HepG2 (cell line): ENCODE results near the gene TRPV5. TPM values are rescaled to one million over a fixed set of nuclear protein-coding genes. Genes with fewer than 3 reads are reported as not detected.

ENCODE experiments used
- ATAC-seq: fragments of 200-7000 bp; cut with Tn5 transposase; 3 replicates; pipeline ENCODE4 v1.9.1; 2020; ENCODE audit warnings: mild to moderate bottlenecking, moderate library complexity
- BruUV-seq: library from RNA; stranded (reverse); fragments of 400-500 nt; replicated peaks from 2 replicates; lab custom pipeline; 2021; lab: Mats Ljungman, UMichigan
- CTCF ChIA-PET: fragments of 300-600 bp; formaldehyde crosslinking; extraction: SDS; loops from one replicate; lab custom pipeline; 2021; ENCODE audit warnings: low total read pairs, inconsistent platforms, low intra/inter-chr PET ratio; lab: Yijun Ruan, JAX
- POLR2A ChIA-PET: fragments of 350-600 bp; sonication (Branson Sonifier 250); formaldehyde crosslinking; loops from one replicate; lab custom pipeline; 2020; ENCODE audit warnings: antibody characterized with exemption, inconsistent platforms; lab: Yijun Ruan, JAX
- DNase-seq: peaks from one replicate; pipeline ENCODE4 v3.0.0-alpha.2; 2015; ENCODE audit warnings: low spot score
- FAIRE-seq: peaks from 3 replicates; lab custom pipeline; 2011; peaks lifted over from hg19 to GRCh38; lab: Jason Lieb, UNC
- H2AFZ ChIP-seq: one replicate; pipeline ENCODE4 v1.6.1; 2011; ENCODE audit warnings: low read length, inconsistent platforms
- H3K27ac ChIP-seq: fragments of 300-600 bp; 3 replicates; pipeline ENCODE4 v1.8.0; 2011; ENCODE audit warnings: mixed run types, mild to moderate bottlenecking, mixed read lengths, low read length, inconsistent platforms; ENCODE audit not compliant: insufficient read depth; ENCODE audit errors: extremely low read length
- H3K27me3 ChIP-seq, 2 experiments: fragments of 200-600 bp in 1 of 2; 2 replicates in 1 of 2; 3 replicates in 1 of 2; pipeline versions ENCODE4 v1.6.0 to v1.8.0; 2011; ENCODE audit warnings: low read length in 2 of 2, mild to moderate bottlenecking in 2 of 2, moderate library complexity in 2 of 2, inconsistent platforms in 1 of 2; ENCODE audit not compliant: insufficient read depth in 2 of 2, control insufficient read depth in 1 of 2
- H3K36me3 ChIP-seq, 2 experiments: fragments of 200-600 bp in 1 of 2; replicated peaks in 1 of 2; 2 replicates in 1 of 2; 3 replicates in 1 of 2; pipeline versions ENCODE4 v1.5.1 to v1.8.0; 2011; ENCODE audit warnings: low read length in 2 of 2, inconsistent platforms in 1 of 2; ENCODE audit not compliant: insufficient read depth in 2 of 2, control insufficient read depth in 1 of 2
- H3K4me1 ChIP-seq: 2 replicates; pipeline ENCODE4 v1.5.1; 2012; ENCODE audit warnings: low read length, inconsistent platforms; ENCODE audit not compliant: insufficient read depth
- H3K4me2 ChIP-seq: 2 replicates; pipeline ENCODE4 v1.6.0; 2011; ENCODE audit warnings: low read depth, low read length, inconsistent platforms
- H3K4me3 ChIP-seq, 3 experiments: fragments of 200-600 bp in 1 of 3; sonication (generic), shearing (Covaris generic) in 1 of 3; replicated peaks in 1 of 3; 2 replicates each; pipeline ENCODE4 v1.5.1; 2011 to 2016; ENCODE audit warnings: low read length in 3 of 3, inconsistent platforms in 2 of 3, low read depth in 2 of 3, mild to moderate bottlenecking in 2 of 3, control low read depth in 1 of 3, mixed read lengths in 1 of 3; ENCODE audit not compliant: insufficient read depth in 1 of 3
- H3K79me2 ChIP-seq: one replicate; pipeline ENCODE4 v1.6.1; 2011; ENCODE audit warnings: low read length, inconsistent platforms; ENCODE audit not compliant: insufficient read depth
- H3K9ac ChIP-seq: 2 replicates; pipeline ENCODE4 v1.6.0; 2011; ENCODE audit warnings: mild to moderate bottlenecking, low read depth, low read length, inconsistent platforms; ENCODE audit not compliant: insufficient read depth
- H3K9me3 ChIP-seq: 2 replicates; pipeline ENCODE4 v1.5.1; 2012; ENCODE audit warnings: mild to moderate bottlenecking, low read length
- H4K20me1 ChIP-seq: 2 replicates; pipeline ENCODE4 v1.6.0; 2011; ENCODE audit warnings: inconsistent platforms, mild to moderate bottlenecking, low read length, moderate library complexity; ENCODE audit not compliant: insufficient read depth
- ZFYVE20 ChIP-seq: sonication (generic); formaldehyde crosslinking; IDR thresholded peaks from 2 replicates; pipeline ENCODE4 v1.8.0; 2023; ENCODE audit warnings: low read depth, mild to moderate bottlenecking, moderate library complexity, missing genetic modification reagents, borderline replicate concordance
- ZNF556 ChIP-seq: sonication (generic); formaldehyde crosslinking; IDR thresholded peaks from 2 replicates; pipeline ENCODE4 v1.4.0; 2020; ENCODE audit warnings: mild to moderate bottlenecking, missing genetic modification reagents, borderline replicate concordance
- ZNF605 ChIP-seq: sonication (generic); formaldehyde crosslinking; IDR thresholded peaks from 2 replicates; pipeline ENCODE4 v1.8.0; 2022; ENCODE audit warnings: mild to moderate bottlenecking, missing genetic modification reagents
- WGBS: methylation state at CpG from one replicate; pipeline ENCODE4 v1.1.6; 2017; ENCODE audit warnings: low lambda C conversion rate; 5-methylcytosine and 5-hydroxymethylcytosine counted together
- in situ Hi-C: cut with HindIII; loops from 2 replicates; pipeline ENCODE4 v1.10.0; 2017; ENCODE audit warnings: low pct_unique_long_range_greater_than_20kb; ENCODE audit not compliant: extremely low pct_ligation_motif_present
- intact Hi-C: fragments of 100-400 bp; cut with micrococcal nuclease; formaldehyde crosslinking; loops from one replicate; pipeline ENCODE4 v1.10.0; 2022; ENCODE audit not compliant: unreplicated experiment
- polyA plus RNA-seq, 8 experiments: library from polyadenylated mRNA; depleted of rRNA in 3 of 8; stranded (reverse) in 7 of 8; unstranded in 1 of 8; fragments of >200 nt; fragmentation: Illumina TruSeq in 4 of 8; extraction: Trizol in 4 of 8; gene quantifications; 2 replicates each; pipeline versions ENCODE4 v1.2.1 to v1.2.3, GENCODE V29; 2011 to 2016; ENCODE audit warnings: low read depth in 4 of 8, missing spikeins in 1 of 8, mixed read lengths in 1 of 8; ENCODE audit not compliant: insufficient read depth in 1 of 8
- total RNA-seq, 5 experiments: library from RNA; depleted of rRNA; stranded (reverse); fragments of >200 nt; fragmentation: Illumina TruSeq; extraction: Trizol; gene quantifications; 2 replicates each; pipeline ENCODE4 v1.2.3, GENCODE V29; 2016; ENCODE audit warnings: low read depth in 1 of 5
- TF ChIP-seq, protein P1 (sequence below): IDR thresholded peaks from 2 replicates; pipeline ENCODE4 v1.6.1; 2012; ENCODE audit warnings: low read depth, low read length, improper control_type of control experiment
- TF ChIP-seq, protein P2 (sequence below): sonication (generic); IDR thresholded peaks from 2 replicates; pipeline ENCODE4 v1.6.1; 2016; ENCODE audit warnings: low read depth, borderline replicate concordance
- TF ChIP-seq, protein P3 (sequence below): IDR thresholded peaks from 2 replicates; pipeline ENCODE4 v1.6.1; 2018; ENCODE audit warnings: missing genetic modification reagents
- TF ChIP-seq, protein P4 (sequence below): sonication (generic); formaldehyde crosslinking; IDR thresholded peaks from 2 replicates; pipeline ENCODE4 v1.8.0; 2022; ENCODE audit warnings: mild to moderate bottlenecking, missing genetic modification reagents; ENCODE audit not compliant: insufficient replicate concordance
- TF ChIP-seq, protein P5 (sequence below): sonication (generic); formaldehyde crosslinking; IDR thresholded peaks from 2 replicates; pipeline ENCODE4 v1.4.0; 2020; ENCODE audit warnings: missing genetic modification reagents

TRPV5 gene
- total and polyA plus RNA-seq, 2 of the 13 experiments (the other 11 are each of a cell fraction or from before 2014, with no cell fraction given) = not detected

DNA sequence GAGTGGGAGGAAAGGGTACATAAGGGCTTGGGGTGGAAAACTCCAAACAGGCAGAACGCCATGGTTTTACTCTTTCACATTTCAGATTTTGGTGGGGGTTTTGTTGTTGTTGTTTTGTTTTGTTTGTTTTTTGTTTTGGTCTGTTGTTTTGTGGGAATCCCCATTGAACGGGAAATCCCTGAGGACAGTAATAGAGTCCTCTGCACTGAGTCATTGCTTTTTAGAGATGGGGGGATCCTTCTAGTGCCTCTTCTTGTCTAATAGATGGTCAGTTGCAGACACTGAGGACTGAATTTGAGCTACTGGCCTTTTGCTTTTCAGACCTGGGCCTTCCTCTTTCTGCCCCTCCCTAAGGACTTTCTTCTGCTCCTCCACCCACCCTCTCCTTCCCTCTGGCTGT lies 20.0 kb downstream of the TRPV5 start:
- BruUV-seq = no TSS peak
- no peak for TF ChIP-seq ZNF605 (CRISPR knock-in tag)
- TF ChIP-seq, protein P1, sequence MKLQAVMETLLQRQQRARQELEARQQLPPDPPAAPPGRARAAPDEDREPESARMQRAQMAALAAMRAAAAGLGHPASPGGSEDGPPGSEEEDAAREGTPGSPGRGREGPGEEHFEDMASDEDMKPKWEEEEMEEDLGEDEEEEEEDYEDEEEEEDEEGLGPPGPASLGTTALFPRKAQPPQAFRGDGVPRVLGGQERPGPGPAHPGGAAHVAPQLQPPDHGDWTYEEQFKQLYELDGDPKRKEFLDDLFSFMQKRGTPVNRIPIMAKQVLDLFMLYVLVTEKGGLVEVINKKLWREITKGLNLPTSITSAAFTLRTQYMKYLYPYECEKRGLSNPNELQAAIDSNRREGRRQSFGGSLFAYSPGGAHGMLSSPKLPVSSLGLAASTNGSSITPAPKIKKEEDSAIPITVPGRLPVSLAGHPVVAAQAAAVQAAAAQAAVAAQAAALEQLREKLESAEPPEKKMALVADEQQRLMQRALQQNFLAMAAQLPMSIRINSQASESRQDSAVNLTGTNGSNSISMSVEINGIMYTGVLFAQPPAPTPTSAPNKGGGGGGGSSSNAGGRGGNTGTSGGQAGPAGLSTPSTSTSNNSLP = no peak
- TF ChIP-seq ZNF556 (CRISPR knock-in tag) = no peak
- no peak for TF ChIP-seq ZFYVE20 (CRISPR knock-in tag)
- TF ChIP-seq, protein P2, sequence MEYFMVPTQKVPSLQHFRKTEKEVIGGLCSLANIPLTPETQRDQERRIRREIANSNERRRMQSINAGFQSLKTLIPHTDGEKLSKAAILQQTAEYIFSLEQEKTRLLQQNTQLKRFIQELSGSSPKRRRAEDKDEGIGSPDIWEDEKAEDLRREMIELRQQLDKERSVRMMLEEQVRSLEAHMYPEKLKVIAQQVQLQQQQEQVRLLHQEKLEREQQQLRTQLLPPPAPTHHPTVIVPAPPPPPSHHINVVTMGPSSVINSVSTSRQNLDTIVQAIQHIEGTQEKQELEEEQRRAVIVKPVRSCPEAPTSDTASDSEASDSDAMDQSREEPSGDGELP = no peak
- TF ChIP-seq, protein P3, sequence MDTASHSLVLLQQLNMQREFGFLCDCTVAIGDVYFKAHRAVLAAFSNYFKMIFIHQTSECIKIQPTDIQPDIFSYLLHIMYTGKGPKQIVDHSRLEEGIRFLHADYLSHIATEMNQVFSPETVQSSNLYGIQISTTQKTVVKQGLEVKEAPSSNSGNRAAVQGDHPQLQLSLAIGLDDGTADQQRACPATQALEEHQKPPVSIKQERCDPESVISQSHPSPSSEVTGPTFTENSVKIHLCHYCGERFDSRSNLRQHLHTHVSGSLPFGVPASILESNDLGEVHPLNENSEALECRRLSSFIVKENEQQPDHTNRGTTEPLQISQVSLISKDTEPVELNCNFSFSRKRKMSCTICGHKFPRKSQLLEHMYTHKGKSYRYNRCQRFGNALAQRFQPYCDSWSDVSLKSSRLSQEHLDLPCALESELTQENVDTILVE (CRISPR knock-in tag) = no peak
- TF ChIP-seq, protein P4, sequence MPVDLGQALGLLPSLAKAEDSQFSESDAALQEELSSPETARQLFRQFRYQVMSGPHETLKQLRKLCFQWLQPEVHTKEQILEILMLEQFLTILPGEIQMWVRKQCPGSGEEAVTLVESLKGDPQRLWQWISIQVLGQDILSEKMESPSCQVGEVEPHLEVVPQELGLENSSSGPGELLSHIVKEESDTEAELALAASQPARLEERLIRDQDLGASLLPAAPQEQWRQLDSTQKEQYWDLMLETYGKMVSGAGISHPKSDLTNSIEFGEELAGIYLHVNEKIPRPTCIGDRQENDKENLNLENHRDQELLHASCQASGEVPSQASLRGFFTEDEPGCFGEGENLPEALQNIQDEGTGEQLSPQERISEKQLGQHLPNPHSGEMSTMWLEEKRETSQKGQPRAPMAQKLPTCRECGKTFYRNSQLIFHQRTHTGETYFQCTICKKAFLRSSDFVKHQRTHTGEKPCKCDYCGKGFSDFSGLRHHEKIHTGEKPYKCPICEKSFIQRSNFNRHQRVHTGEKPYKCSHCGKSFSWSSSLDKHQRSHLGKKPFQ (CRISPR knock-in tag) = no peak
- TF ChIP-seq, protein P5, sequence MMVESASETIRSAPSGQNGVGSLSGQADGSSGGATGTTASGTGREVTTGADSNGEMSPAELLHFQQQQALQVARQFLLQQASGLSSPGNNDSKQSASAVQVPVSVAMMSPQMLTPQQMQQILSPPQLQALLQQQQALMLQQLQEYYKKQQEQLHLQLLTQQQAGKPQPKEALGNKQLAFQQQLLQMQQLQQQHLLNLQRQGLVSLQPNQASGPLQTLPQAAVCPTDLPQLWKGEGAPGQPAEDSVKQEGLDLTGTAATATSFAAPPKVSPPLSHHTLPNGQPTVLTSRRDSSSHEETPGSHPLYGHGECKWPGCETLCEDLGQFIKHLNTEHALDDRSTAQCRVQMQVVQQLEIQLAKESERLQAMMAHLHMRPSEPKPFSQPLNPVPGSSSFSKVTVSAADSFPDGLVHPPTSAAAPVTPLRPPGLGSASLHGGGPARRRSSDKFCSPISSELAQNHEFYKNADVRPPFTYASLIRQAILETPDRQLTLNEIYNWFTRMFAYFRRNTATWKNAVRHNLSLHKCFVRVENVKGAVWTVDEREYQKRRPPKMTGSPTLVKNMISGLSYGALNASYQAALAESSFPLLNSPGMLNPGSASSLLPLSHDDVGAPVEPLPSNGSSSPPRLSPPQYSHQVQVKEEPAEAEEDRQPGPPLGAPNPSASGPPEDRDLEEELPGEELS = no peak
- TF ChIP-seq, all 625 proteins: peak for 0
- intact Hi-C loops (no loop called here), in situ Hi-C loops (no loop called here)
- ATAC-seq (no peak), DNase-seq (no peak), FAIRE-seq (no peak)
- no peaks in the 10 kb centered on the region for H3K4me1 ChIP-seq
- H4K20me1 ChIP-seq = no peaks in the 10 kb centered on the region
- POLR2A ChIA-PET = no interaction called here
- CTCF ChIA-PET = no interaction called here
- H3K79me2 ChIP-seq = no peaks in the 10 kb centered on the region
- WGBS = 38% methylated on average over 2 of the region's 2 CpGs
- 0 out of 5 replicates have a peak, but pooled peaks cover 0 to 1% of the 10 kb centered on the region in 2 experiments for H3K27me3 ChIP-seq
- H3K9me3 ChIP-seq = no peaks in the 10 kb centered on the region
- no peak overlapping the region for H3K9ac ChIP-seq
- H3K36me3 ChIP-seq = no peaks in the 10 kb centered on the region
- H3K4me2 ChIP-seq = no peak overlapping the region
- H2AFZ ChIP-seq = no peak overlapping the region
- no peak overlapping the region for H3K27ac ChIP-seq
- no peak overlapping the region for H3K4me3 ChIP-seq
